Transverse colon (tissue), 4 donors: ENCODE data around the gene GINS1. TPM values are rescaled to one million over a fixed set of nuclear protein-coding genes. Genes with fewer than 3 reads are reported as not detected.

ENCODE experiments used
- DNase-seq: peaks from one replicate; pipeline ENCODE4 v3.0.0-alpha.2; 2019
- H3K27ac ChIP-seq, 4 donors: fragments of 200-600 bp; sonication (generic); 2 replicates each; pipeline ENCODE4 v1.5.1; 2016 to 2018; ENCODE audit warnings: inconsistent platforms in 4 of 4
- H3K27me3 ChIP-seq: fragments of 200-600 bp; sonication (generic); 2 replicates; pipeline ENCODE4 v1.5.1; 2017; ENCODE audit warnings: inconsistent platforms
- H3K36me3 ChIP-seq, 4 donors: fragments of 200-600 bp; sonication (generic); 2 replicates each; pipeline ENCODE4 v1.5.1; 2017 to 2019; ENCODE audit warnings: inconsistent platforms in 4 of 4
- H3K4me1 ChIP-seq, 4 donors: fragments of 200-600 bp; sonication (generic); 2 replicates each; pipeline ENCODE4 v1.5.1; 2017 to 2020; ENCODE audit warnings: inconsistent platforms in 4 of 4
- H3K4me3 ChIP-seq, 4 donors: fragments of 200-600 bp; sonication (generic); 1 replicate in 1 of 4; 2 replicates in 3 of 4; pipeline versions ENCODE4 v1.5.1 to v1.6.1; 2017 to 2019; ENCODE audit warnings: inconsistent platforms in 4 of 4
- H3K9me3 ChIP-seq, 2 donors: fragments of 200-600 bp; sonication (generic); 2 replicates each; pipeline ENCODE4 v1.5.1; 2017 to 2019; ENCODE audit warnings: inconsistent platforms in 2 of 2
- CTCF ChIP-seq, 5 experiments: fragments of 200-600 bp in 3 of 5; fragments of 450-650 bp in 2 of 5; sonication (generic) in 3 of 5; IDR thresholded peaks; 1 replicate in 2 of 5; 2 replicates in 3 of 5; pipeline ENCODE4 v1.5.1; 2016 to 2017; ENCODE audit warnings: antibody characterized with exemption in 5 of 5, inconsistent platforms in 3 of 5, mild to moderate bottlenecking in 2 of 5, moderate library complexity in 1 of 5
- EP300 ChIP-seq: sonication (generic); formaldehyde crosslinking; IDR thresholded peaks from one replicate; pipeline ENCODE4 v1.6.1; 2017; ENCODE audit warnings: antibody characterized with exemption, low read depth
- POLR2A ChIP-seq: fragments of 450-650 bp; IDR thresholded peaks from one replicate; pipeline ENCODE4 v1.6.1; 2016; ENCODE audit warnings: antibody characterized with exemption, mild to moderate bottlenecking, moderate library complexity
- POLR2AphosphoS5 ChIP-seq, 3 donors: sonication (generic); formaldehyde crosslinking; IDR thresholded peaks; one replicate each; pipeline ENCODE4 v1.6.1; 2016; ENCODE audit warnings: antibody characterized with exemption in 3 of 3
- whole genome bisulfite sequencing, 2 donors: methylation state at CpG; one replicate each; pipeline ENCODE4 v1.1.5; 2018; ENCODE audit warnings: low coverage in 1 of 2; 5-methylcytosine and 5-hydroxymethylcytosine counted together
- in situ Hi-C, 4 donors: fragments of 200-750 bp; cut with MboI; loops; one replicate each; pipeline versions ENCODE4 v1.15.0 to v1.15.1; 2017; ENCODE audit warnings: low sequenced_read_pairs in 3 of 4, low pct_ligation_motif_present in 1 of 4, low pct_unique_long_range_greater_than_20kb in 1 of 4
- intact Hi-C: fragments of 100-400 bp; cut with DNase I; formaldehyde crosslinking; loops from one replicate; pipeline ENCODE4 v1.15.1; 2023; ENCODE audit warnings: low total_unique reads
- total RNA-seq, 4 donors: library from RNA; depleted of rRNA; stranded (reverse); fragments of >200 nt; gene quantifications; one replicate each; pipeline ENCODE4 v1.1.0, GENCODE V29; 2016

GINS1 gene
- total RNA-seq, 4 donors from 2014 or later: 1.3 to 1.4 TPM; not detected in 2

- H3K27me3 ChIP-seq: no peaks in the 10 kb centered on the region
- H3K36me3 ChIP-seq: no peaks in the 10 kb centered on the region
- H3K4me1 ChIP-seq: peaks cover 0 to 18% (median 0%) of the 10 kb centered on the region in 4 donors
- no peak for DNase-seq
- no peaks in the 10 kb centered on the region for H3K9me3 ChIP-seq
- in situ Hi-C loops: loop anchor here in 1 of 4 donors (10.0 to 25.0 kb wide), 2 partner anchors 86 to 319 kb away; partner anchors contain the start of gene ACSS1
- 94 to 95% methylated on average over 2 to 7 of the region's 7 CpGs for WGBS, 2 donors
- TF ChIP-seq CTCF (IDR thresholded peaks at IDR 0.05): no peak
- TF ChIP-seq POLR2A: no peak
- TF ChIP-seq EP300: no peak
- TF ChIP-seq POLR2AphosphoS5 (IDR thresholded peaks at IDR 0.05): no peak
- H3K4me3 ChIP-seq: no peak overlapping the region
- intact Hi-C loops: loop anchor here (5.0 kb wide), 1 partner anchor 1939 kb away; no protein-coding TSS in a partner anchor
- no peak overlapping the region for H3K27ac ChIP-seq
Observed at GRCh38 chr20:25380945-25381614, 26.4 kb upstream of the GINS1 start.

GRCh38 chr20:25382704-25383370, 24.6 kb upstream of the GINS1 start:
- Histone ChIP-seq H3K27ac (no peak overlapping the region), H3K36me3 (no peaks in the 10 kb centered on the region), H3K4me1 (peaks cover 0 to 5% (median 0%) of the 10 kb centered on the region in 4 donors), H3K9me3 (no peaks in the 10 kb centered on the region), H3K4me3 (no peak overlapping the region), H3K27me3 (no peaks in the 10 kb centered on the region)
- DNase-seq: no peak
- 90% methylated on average over 5 of the region's 5 CpGs; no CpG with 5 or more reads in 1 of the 2 donors for WGBS, 2 donors
- in situ Hi-C loops (loop anchor here in 1 of 4 donors (10.0 to 25.0 kb wide), 2 partner anchors 88 to 321 kb away; partner anchors contain the start of gene ACSS1), intact Hi-C loops (loop anchor here (5.0 kb wide), 1 partner anchor 1941 kb away; no protein-coding TSS in a partner anchor)
- no peak for TF ChIP-seq EP300
- no peak for TF ChIP-seq POLR2A
- TF ChIP-seq POLR2AphosphoS5 (IDR thresholded peaks at IDR 0.05): no peak
- TF ChIP-seq CTCF (IDR thresholded peaks at IDR 0.05): no peak

- Histone ChIP-seq H3K27me3 (no peaks in the 10 kb centered on the region), H3K9me3 (no peaks in the 10 kb centered on the region), H3K36me3 (no peaks in the 10 kb centered on the region), H3K27ac (peak overlapping the region; percentile 94 to 98 (median 94)), H3K4me1 (peaks cover 3 to 17% (median 11%) of the 10 kb centered on the region in 4 donors), H3K4me3 (peak overlapping the region; percentile 71 to 94 (median 74))
- TF ChIP-seq POLR2A (no peak), POLR2AphosphoS5 (IDR thresholded peaks at IDR 0.05) (no peak), CTCF (IDR thresholded peaks at IDR 0.05) (no peak), EP300 (no peak)
- intact Hi-C loops (no loop called here), in situ Hi-C loops (loop anchor here in 1 of 4 donors (10.0 to 25.0 kb wide), 2 partner anchors 95 to 327 kb away; partner anchors contain the start of gene ACSS1)
- WGBS, 2 donors: 17 to 69% methylated on average over 3 to 19 of the region's 19 CpGs
- DNase-seq: no peak
Observed at GRCh38 chr20:25389401-25389857, 18.0 kb upstream of the GINS1 start.
